ENCODE measurements around the gene ZNF41.

GRCh38 chrX:47523713-47524166 is 40.7 kb upstream of the ZNF41 start:
- TF ChIP-seq CTCF (conservative IDR thresholded peaks at IDR 0.05; ENCODE audit: low read length): peak; percentile 10; the same call in 1 of the 2 replicates
- TF ChIP-seq EZH2phosphoT487 (IDR thresholded peaks at IDR 0.05; ENCODE audit: borderline replicate concordance, low read depth, low read length): no peak
